Fibroblast of the aortic adventitia (primary cell): ENCODE results near the gene ERC2. TPM values are rescaled to one million over a fixed set of nuclear protein-coding genes. Genes with fewer than 3 reads are reported as not detected.

Experiments used
- DNase-seq: peaks from one replicate; pipeline ENCODE4 v3.0.0-alpha.2; 2010; ENCODE audit warnings: low read depth
- H3K4me3 ChIP-seq: 2 replicates; pipeline ENCODE4 v1.5.1; 2011; ENCODE audit warnings: low read depth, mild to moderate bottlenecking, control low read depth, low read length, moderate library complexity
- total RNA-seq: library from RNA; depleted of rRNA; stranded (reverse); fragments of >200 nt; gene quantifications from 2 replicates; pipeline ENCODE4 v1.2.3, GENCODE V29; 2012; ENCODE audit warnings: low replicate concordance
- TF ChIP-seq, protein P1 (sequence below): IDR thresholded peaks from 2 replicates; pipeline ENCODE4 v1.5.1; 2011; ENCODE audit warnings: mild to moderate bottlenecking, low read length, control low read depth, inconsistent platforms; ENCODE audit not compliant: insufficient read depth

ERC2 gene
- total RNA-seq, 1 donor: 0.09 TPM

DNA sequence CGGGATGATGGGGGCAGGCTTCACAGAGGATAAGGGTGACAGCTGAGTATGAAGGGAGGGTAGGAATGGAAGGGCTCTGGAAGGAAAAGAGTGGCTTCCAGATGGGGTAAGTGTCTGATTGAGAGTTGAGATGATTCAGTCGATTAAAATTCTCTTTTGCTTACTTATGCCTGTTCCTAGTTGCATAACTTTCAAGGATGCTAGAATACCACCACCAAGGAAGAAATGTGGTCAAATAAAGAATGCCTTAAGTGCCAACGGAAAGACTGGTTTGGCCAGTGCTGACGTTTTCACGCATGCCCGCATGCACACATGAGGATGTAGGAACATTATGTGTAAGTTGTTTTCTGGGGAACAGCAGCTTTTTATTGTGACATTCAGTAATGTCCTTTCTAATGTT is 717.7 kb downstream of the ERC2 start:
- TF ChIP-seq, protein P1, sequence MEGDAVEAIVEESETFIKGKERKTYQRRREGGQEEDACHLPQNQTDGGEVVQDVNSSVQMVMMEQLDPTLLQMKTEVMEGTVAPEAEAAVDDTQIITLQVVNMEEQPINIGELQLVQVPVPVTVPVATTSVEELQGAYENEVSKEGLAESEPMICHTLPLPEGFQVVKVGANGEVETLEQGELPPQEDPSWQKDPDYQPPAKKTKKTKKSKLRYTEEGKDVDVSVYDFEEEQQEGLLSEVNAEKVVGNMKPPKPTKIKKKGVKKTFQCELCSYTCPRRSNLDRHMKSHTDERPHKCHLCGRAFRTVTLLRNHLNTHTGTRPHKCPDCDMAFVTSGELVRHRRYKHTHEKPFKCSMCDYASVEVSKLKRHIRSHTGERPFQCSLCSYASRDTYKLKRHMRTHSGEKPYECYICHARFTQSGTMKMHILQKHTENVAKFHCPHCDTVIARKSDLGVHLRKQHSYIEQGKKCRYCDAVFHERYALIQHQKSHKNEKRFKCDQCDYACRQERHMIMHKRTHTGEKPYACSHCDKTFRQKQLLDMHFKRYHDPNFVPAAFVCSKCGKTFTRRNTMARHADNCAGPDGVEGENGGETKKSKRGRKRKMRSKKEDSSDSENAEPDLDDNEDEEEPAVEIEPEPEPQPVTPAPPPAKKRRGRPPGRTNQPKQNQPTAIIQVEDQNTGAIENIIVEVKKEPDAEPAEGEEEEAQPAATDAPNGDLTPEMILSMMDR: no peak
- no peak for DNase-seq
- H3K4me3 ChIP-seq: no peak overlapping the region

- TF ChIP-seq, protein P1: no peak
- no peak overlapping the region for H3K4me3 ChIP-seq
- DNase-seq: no peak
Observed at GRCh38 chr3:55749036-55749435, 719.2 kb downstream of the ERC2 start.

DNA sequence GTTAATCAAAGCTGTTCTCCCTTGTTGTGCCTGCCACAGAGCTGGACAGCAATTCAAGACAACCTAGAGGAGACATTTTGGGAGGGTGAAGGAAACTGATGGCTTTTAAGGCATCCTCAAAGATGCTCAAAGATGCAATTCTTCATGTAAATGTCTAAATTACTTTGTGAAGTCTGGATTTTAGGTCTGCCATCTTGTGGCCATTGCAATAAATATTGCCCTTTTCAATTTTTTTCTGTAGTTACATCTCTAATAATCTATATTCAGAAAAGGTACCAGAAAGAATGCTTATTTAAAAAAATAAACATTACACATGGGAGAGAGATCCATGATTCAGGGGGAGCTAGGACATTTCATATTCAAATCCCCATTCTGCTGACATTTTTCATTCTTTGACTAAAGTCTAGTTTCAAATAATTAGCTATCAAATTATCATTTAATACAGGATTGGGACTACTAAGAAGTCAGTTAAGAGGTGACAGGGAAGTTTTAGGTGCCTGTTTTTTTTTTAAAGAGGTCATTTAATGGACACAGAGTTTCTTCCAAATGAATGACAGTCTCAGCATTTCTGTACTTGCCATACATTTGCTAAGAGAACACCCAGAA is 721.4 kb downstream of the ERC2 start:
- TF ChIP-seq, protein P1: peak; percentile 42
- H3K4me3 ChIP-seq: no peak overlapping the region
- DNase-seq: peak; percentile 57

DNA sequence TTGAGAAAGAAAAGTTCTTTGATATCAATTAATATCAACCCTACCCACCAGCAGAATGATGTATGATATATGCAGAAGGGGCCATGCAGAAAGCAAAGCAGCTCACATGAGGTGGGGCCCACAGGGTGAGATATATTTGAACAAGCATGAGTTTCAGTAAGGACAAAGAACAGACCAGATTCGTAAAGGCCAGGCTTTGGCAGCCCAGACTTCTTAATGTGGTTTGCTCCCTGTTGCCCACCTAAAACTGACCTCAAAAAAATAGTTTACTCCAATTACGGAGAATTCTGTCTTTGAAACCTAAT is 725.5 kb downstream of the ERC2 start:
- TF ChIP-seq, protein P1: no peak
- no peak for DNase-seq

DNA sequence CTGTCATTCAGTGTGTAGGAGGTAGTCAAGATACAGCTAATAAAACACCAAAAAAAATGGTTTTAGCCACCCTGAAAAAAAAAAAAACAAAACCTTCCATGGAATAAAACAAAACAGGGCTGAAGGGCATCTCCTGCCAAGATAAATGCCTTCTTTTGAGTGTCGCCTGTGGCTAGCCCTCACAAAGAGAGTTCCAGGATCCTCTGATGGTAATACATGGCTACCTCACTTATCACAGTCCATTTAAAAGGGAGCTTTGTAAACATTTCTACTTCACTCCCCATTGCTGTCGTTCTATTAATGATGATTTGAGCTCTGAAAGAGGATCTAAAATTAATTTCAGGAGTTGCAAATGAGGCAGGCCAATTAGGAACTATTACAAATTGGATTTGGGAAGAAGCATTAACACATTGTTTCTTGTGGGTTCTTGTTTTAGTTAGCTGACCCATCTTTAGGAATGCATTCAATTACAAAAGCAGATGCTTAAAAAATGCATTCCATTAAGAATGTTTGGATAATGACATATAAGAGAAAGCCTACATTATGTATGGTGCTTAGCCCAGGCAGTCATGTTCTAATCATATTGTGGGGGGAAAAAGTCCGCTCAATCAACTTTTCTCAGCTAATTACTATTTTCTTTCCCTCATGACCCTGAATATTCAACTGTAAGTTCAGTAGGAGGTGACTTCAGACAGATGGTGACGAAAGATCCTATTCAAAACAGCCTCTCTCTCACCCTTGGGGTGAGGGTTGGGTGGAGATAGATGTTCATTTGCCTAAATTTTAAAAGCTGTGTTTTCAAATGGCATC is 726.0 kb downstream of the ERC2 start:
- TF ChIP-seq, protein P1: no peak
- H3K4me3 ChIP-seq: no peak overlapping the region
- no peak for DNase-seq

More for the DNA sequence above, 725.5 kb downstream of the ERC2 start:
- no peak overlapping the region for H3K4me3 ChIP-seq

GRCh38 chr3:55737186-55737585 is 731.1 kb downstream of the ERC2 start:
- no peak overlapping the region for H3K4me3 ChIP-seq
- TF ChIP-seq, protein P1: no peak
- DNase-seq: no peak
